PC-3 (cell line): ENCODE data around the gene MACROD1.

Experiments used
- CTCF ChIP-seq: fragments of 300-600 bp; sonication (generic); conservative IDR thresholded peaks from 2 replicates; pipeline ENCODE4 v1.5.1; 2017; ENCODE audit warnings: antibody characterized with exemption, low read depth, mild to moderate bottlenecking, low read length
- EZH2phosphoT487 ChIP-seq: fragments of 300-600 bp; sonication (generic); IDR thresholded peaks from 2 replicates; pipeline ENCODE4 v1.6.1; 2018; ENCODE audit warnings: mild to moderate bottlenecking, antibody characterized with exemption, low read length, borderline replicate concordance

- no peak for TF ChIP-seq CTCF
- TF ChIP-seq EZH2phosphoT487, result no peak
Observed at GRCh38 chr11:64121663-64122410, 44.1 kb downstream of the MACROD1 start.
